Measurements from ENCODE around the gene ZDHHC22.

The ZDHHC22 gene

DNA sequence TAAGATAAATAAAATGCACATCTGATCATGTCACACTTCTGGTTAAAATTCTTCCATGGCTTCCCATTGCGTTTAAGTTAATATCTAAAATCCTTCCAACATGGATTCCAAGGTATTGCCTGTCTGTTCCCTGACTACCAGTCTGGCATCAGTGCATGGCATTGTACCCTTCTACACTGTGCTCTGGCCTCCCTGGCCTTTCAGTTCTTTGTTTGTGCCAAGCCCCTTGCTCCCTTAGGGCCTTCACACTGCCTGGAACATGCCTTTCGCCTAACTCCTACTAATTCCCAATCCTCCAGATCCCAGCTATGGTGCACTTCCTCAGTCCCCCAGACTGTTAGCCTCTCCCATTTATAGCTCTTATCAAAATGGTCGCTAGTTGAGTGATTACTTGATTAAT, 37.2 kb downstream of the ZDHHC22 start:
- Histone ChIP-seq H3K27ac (ENCODE audit: low read length) (no peak overlapping the region), H3K27me3 (ENCODE audit: control insufficient read depth, insufficient read depth, low read length) (no peaks in the 10 kb centered on the region), H3K36me3 (ENCODE audit: control insufficient read depth, insufficient read depth, low read length) (no peaks in the 10 kb centered on the region; the same call in 1 of the 2 replicates), H3K4me1 (ENCODE audit: control insufficient read depth, insufficient read depth, low read length) (peaks cover 2% of the 10 kb centered on the region; the same call in 1 of the 2 replicates), H3K9me3 (ENCODE audit: control insufficient read depth, insufficient read depth, low read length) (no peaks in the 10 kb centered on the region), H3K4me3 (ENCODE audit: low read length) (no peak overlapping the region)
- no peak for DNase-seq (ENCODE audit: low read depth, low spot score)
- no CpG with 5 or more reads among the region's 3 CpGs for WGBS (ENCODE audit: insufficient coverage, insufficient read length)

DNA sequence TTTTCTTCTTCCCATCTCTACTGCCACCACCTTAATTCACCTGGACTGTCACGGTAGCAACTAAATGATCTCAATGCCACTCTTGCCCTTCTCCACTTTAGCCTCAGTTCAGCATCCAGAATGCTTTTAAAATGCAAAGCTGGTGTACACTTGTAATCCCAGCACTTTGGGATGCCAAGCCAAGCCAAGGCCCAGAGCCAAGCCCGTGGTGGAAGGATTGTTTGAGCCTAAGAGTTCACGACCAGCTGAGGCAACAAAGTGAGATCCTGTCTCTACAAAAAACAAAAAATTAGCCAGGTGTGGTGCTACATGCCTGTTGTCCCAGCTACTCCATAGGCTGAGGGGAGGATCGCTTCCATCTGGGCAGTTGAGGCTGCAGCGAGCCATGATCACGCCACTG, 37.6 kb downstream of the ZDHHC22 start:
- peaks cover 4% of the 10 kb centered on the region for H3K4me1 ChIP-seq (ENCODE audit: control insufficient read depth, insufficient read depth, low read length)
- H3K36me3 ChIP-seq (ENCODE audit: control insufficient read depth, insufficient read depth, low read length) = no peaks in the 10 kb centered on the region; the same call in 1 of the 2 replicates
- no peak overlapping the region for H3K4me3 ChIP-seq (ENCODE audit: low read length)
- no peak overlapping the region for H3K27ac ChIP-seq (ENCODE audit: low read length)
- WGBS (ENCODE audit: insufficient coverage, insufficient read length) = no CpG with 5 or more reads among the region's 6 CpGs
- H3K9me3 ChIP-seq (ENCODE audit: control insufficient read depth, insufficient read depth, low read length) = no peaks in the 10 kb centered on the region
- no peaks in the 10 kb centered on the region for H3K27me3 ChIP-seq (ENCODE audit: control insufficient read depth, insufficient read depth, low read length)
- no peak for DNase-seq (ENCODE audit: low read depth, low spot score)

- no peaks in the 10 kb centered on the region for H3K9me3 ChIP-seq (ENCODE audit: control insufficient read depth, insufficient read depth, low read length)
- no peak overlapping the region for H3K4me3 ChIP-seq (ENCODE audit: low read length)
- no peaks in the 10 kb centered on the region; the same call in 1 of the 2 replicates for H3K36me3 ChIP-seq (ENCODE audit: control insufficient read depth, insufficient read depth, low read length)
- peaks cover 4% of the 10 kb centered on the region for H3K4me1 ChIP-seq (ENCODE audit: control insufficient read depth, insufficient read depth, low read length)
- no peak for DNase-seq (ENCODE audit: low read depth, low spot score)
- H3K27me3 ChIP-seq (ENCODE audit: control insufficient read depth, insufficient read depth, low read length) = no peaks in the 10 kb centered on the region
- no peak overlapping the region for H3K27ac ChIP-seq (ENCODE audit: low read length)
Observed at GRCh38 chr14:77103475-77103874, 38.1 kb downstream of the ZDHHC22 start.

GRCh38 chr14:77102154-77102553, 39.4 kb downstream of the ZDHHC22 start:
- H3K4me3 ChIP-seq (ENCODE audit: low read length) = no peak overlapping the region
- no peak for DNase-seq (ENCODE audit: low read depth, low spot score)
- no peak overlapping the region for H3K27ac ChIP-seq (ENCODE audit: low read length)
- H3K9me3 ChIP-seq (ENCODE audit: control insufficient read depth, insufficient read depth, low read length) = no peaks in the 10 kb centered on the region
- H3K4me1 ChIP-seq (ENCODE audit: control insufficient read depth, insufficient read depth, low read length) = peaks cover 4% of the 10 kb centered on the region
- H3K27me3 ChIP-seq (ENCODE audit: control insufficient read depth, insufficient read depth, low read length) = no peaks in the 10 kb centered on the region
- WGBS (ENCODE audit: insufficient coverage, insufficient read length) = no CpG with 5 or more reads among the region's 4 CpGs
- no peaks in the 10 kb centered on the region for H3K36me3 ChIP-seq (ENCODE audit: control insufficient read depth, insufficient read depth, low read length)

DNA sequence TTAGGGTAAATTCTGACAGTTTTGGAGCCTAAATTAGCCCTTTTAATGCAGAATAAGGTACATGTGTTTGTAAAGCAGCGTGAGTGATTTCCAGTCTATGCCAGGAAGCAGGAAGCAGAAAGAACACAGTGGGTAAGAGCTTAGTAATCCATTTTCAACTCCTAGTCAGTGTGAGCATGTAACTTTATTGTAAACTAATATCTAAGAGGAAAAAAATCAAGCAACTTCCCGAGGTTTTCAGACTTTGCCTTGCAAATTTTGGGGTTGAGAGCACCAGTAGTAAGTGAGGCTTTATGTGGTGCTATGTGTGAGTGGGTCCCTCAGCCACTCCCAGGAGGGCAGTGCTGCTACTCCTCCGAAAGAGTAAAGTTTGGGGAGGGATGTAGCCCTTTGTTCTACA, 40.6 kb downstream of the ZDHHC22 start:
- Histone ChIP-seq H3K27ac (ENCODE audit: low read length) (no peak overlapping the region), H3K9me3 (ENCODE audit: control insufficient read depth, insufficient read depth, low read length) (no peaks in the 10 kb centered on the region), H3K4me3 (ENCODE audit: low read length) (no peak overlapping the region), H3K4me1 (ENCODE audit: control insufficient read depth, insufficient read depth, low read length) (peaks cover 4% of the 10 kb centered on the region), H3K27me3 (ENCODE audit: control insufficient read depth, insufficient read depth, low read length) (no peaks in the 10 kb centered on the region), H3K36me3 (ENCODE audit: control insufficient read depth, insufficient read depth, low read length) (no peaks in the 10 kb centered on the region)
- DNase-seq (ENCODE audit: low read depth, low spot score) = no peak
- no CpG with 5 or more reads among the region's 3 CpGs for WGBS (ENCODE audit: insufficient coverage, insufficient read length)

DNA sequence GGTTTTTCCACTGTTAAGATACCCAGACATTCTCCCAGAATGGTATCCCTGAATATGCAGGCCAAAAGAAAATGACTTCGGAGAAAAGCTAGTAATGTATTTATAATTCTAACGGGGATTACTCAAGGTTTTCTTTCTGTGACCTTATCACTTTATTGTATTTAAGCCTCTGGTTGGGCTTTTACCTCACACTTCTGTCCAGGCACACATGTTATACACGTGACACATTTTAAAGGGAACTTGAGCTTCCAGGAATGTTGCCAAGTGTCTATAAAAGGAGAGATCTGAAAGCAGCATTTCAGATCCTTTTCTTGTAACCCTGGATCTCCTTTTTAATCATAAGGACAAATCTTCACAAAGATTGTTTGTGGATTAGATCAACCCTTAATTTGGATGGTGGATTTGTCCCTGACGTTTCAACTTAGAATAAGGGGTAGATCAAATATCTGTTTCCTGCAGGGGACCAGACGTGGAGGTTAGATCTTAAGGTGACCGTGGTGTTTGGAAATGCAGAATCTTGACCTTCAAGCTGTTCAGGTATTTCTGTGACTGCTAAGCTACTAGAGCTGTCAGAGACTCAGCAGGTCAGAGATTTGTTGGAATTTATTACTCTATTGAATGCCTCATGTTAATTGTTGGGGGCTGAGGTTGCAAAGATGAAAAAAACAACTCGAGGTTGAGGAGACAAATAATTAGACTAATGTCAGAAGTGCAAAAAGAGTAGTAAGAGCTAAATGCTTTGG, 42.0 kb downstream of the ZDHHC22 start:
- H3K4me3 ChIP-seq (ENCODE audit: low read length) = no peak overlapping the region
- no peak overlapping the region for H3K27ac ChIP-seq (ENCODE audit: low read length)
- no peak for DNase-seq (ENCODE audit: low read depth, low spot score)
- H3K4me1 ChIP-seq (ENCODE audit: control insufficient read depth, insufficient read depth, low read length) = peaks cover 4% of the 10 kb centered on the region
- H3K27me3 ChIP-seq (ENCODE audit: control insufficient read depth, insufficient read depth, low read length) = no peaks in the 10 kb centered on the region
- no peaks in the 10 kb centered on the region for H3K36me3 ChIP-seq (ENCODE audit: control insufficient read depth, insufficient read depth, low read length)
- no CpG with 5 or more reads among the region's 7 CpGs for WGBS (ENCODE audit: insufficient coverage, insufficient read length)
- no peaks in the 10 kb centered on the region for H3K9me3 ChIP-seq (ENCODE audit: control insufficient read depth, insufficient read depth, low read length)

- no CpG with 5 or more reads among the region's 23 CpGs for WGBS (ENCODE audit: insufficient coverage, insufficient read length)
- DNase-seq (ENCODE audit: low read depth, low spot score) = no peak
- no peaks in the 10 kb centered on the region for H3K27me3 ChIP-seq (ENCODE audit: control insufficient read depth, insufficient read depth, low read length)
- H3K9me3 ChIP-seq (ENCODE audit: control insufficient read depth, insufficient read depth, low read length) = no peaks in the 10 kb centered on the region
- peaks cover 2% of the 10 kb centered on the region for H3K4me1 ChIP-seq (ENCODE audit: control insufficient read depth, insufficient read depth, low read length)
- no peaks in the 10 kb centered on the region for H3K36me3 ChIP-seq (ENCODE audit: control insufficient read depth, insufficient read depth, low read length)
- H3K27ac ChIP-seq (ENCODE audit: low read length) = no peak overlapping the region
- H3K4me3 ChIP-seq (ENCODE audit: low read length) = peak overlapping the region; percentile 50
Observed at GRCh38 chr14:77098529-77099353, 42.9 kb downstream of the ZDHHC22 start.

DNA sequence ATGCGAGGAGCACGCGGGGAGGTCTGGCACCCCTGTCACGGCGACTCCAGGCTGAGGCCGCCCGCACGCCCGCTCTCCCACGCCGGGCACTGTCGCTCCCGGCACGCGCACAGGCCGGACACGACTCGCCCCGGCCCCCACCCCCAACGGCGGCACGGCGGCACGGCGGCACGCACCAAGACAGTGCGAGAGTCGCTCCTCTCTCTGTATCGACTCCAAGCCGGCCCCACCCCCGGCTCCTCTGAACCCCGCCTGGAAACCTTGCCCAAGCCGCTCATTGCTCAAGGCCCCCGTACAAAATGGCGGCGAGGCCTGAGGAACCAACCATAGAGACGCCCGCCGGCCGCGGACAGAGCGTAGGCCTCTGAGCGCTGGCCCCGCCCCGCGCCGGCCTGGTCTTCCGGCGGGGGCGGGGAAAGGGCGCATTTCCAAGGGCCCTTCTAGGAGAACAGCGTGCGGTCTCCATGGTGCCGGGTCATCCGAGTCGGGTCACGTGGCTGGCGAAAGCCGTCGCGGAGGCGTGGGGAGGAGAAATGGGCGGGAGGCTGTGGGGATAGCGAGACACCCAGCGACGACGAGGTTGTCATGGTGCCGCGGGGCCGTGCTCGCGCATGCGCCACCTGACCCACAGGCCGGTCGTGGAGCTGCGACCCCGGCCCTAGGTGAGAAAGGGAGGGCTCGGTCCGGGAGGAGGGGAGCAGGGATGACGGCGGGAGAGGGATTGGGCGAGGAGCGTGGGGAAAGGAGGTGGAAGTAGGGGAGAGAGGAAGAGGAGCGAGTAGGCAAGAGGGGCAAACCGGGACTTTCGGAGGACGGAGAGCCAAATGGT, 43.7 kb downstream of the ZDHHC22 start, which contains the start of gene CIPC:
TSS of gene CIPC (plus strand) at position 559 of the 829 bp plus-strand sequence. CDS start 7,451 bp downstream, outside the sequence.
- DNase-seq (ENCODE audit: low read depth, low spot score) = peak; percentile 97
- peak within 1 kb of the TSS; percentile 85 for H3K4me3 ChIP-seq (ENCODE audit: low read length)
- no peaks in the 10 kb centered on the region for H3K9me3 ChIP-seq (ENCODE audit: control insufficient read depth, insufficient read depth, low read length)
- no peaks in the 10 kb centered on the region for H3K36me3 ChIP-seq (ENCODE audit: control insufficient read depth, insufficient read depth, low read length)
- no peaks in the 10 kb centered on the region for H3K27me3 ChIP-seq (ENCODE audit: control insufficient read depth, insufficient read depth, low read length)
- H3K27ac ChIP-seq (ENCODE audit: low read length) = no peak within 1 kb of the TSS
- H3K4me1 ChIP-seq (ENCODE audit: control insufficient read depth, insufficient read depth, low read length) = peaks cover 2% of the 10 kb centered on the region
- WGBS (ENCODE audit: insufficient coverage, insufficient read length) = no CpG with 5 or more reads among the region's 87 CpGs

DNA sequence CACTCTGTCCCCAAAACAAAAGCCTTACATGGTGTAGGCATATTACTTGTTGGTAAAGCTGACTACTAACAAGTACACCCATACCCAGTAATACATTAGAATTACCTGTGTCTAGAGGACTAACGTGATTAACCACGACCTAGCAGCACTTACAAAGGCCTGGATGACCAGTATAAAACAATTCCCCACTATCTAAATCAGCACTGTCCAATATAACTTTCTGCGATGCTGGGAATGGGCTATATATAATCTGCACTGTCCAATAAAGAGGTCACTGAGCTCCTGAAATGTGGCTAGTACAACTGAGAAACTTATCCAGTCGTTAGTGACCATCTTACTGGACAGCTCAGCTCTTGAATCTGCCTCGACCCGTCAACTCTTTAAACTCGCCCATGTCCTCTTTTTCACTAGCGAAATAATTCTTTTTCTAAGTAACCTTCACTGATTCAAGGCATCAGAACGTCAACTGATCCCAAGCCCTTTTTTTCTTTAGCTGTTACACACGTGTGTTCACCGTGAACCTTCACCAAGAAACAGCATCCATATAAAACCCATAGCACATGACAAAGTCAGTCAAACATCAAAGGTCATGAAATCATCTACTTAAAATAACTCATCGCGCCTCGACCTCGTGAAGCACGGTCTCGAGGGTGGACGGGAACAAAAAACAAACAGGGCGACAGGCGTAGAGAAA, 44.4 kb downstream of the ZDHHC22 start:
- whole genome bisulfite sequencing (ENCODE audit: insufficient coverage, insufficient read length) = no CpG with 5 or more reads among the region's 20 CpGs
- no peak for DNase-seq (ENCODE audit: low read depth, low spot score)
- no peak overlapping the region for H3K27ac ChIP-seq (ENCODE audit: low read length)
- no peaks in the 10 kb centered on the region for H3K36me3 ChIP-seq (ENCODE audit: control insufficient read depth, insufficient read depth, low read length)
- H3K4me3 ChIP-seq (ENCODE audit: low read length) = peak overlapping the region; percentile 85
- no peaks in the 10 kb centered on the region for H3K27me3 ChIP-seq (ENCODE audit: control insufficient read depth, insufficient read depth, low read length)
- H3K9me3 ChIP-seq (ENCODE audit: control insufficient read depth, insufficient read depth, low read length) = no peaks in the 10 kb centered on the region
- H3K4me1 ChIP-seq (ENCODE audit: control insufficient read depth, insufficient read depth, low read length) = peaks cover 2% of the 10 kb centered on the region
